K562 (cell line): ENCODE results near the gene CDNF. TPM values are rescaled to one million over a fixed set of nuclear protein-coding genes. Genes with fewer than 3 reads are reported as not detected.

Experiments used
- BACH1 ChIP-seq: fragments of 200-800 bp; sonication (Bioruptor generic); IDR thresholded peaks from 2 replicates; pipeline ENCODE4 v1.6.1; 2016; ENCODE audit warnings: missing genetic modification characterization, missing compliant biosample characterization
- CBFB ChIP-seq: sonication (generic); formaldehyde crosslinking; IDR thresholded peaks from 2 replicates; pipeline ENCODE4 v1.4.0; 2020; ENCODE audit warnings: mild to moderate bottlenecking, missing genetic modification reagents
- CSDE1 ChIP-seq, 2 experiments: fragments of 450-650 bp; IDR thresholded peaks; 2 replicates each; pipeline ENCODE4 v1.6.1; 2016; ENCODE audit warnings: mild to moderate bottlenecking in 1 of 2
- HNRNPK ChIP-seq: fragments of 200-400 bp; formaldehyde crosslinking; IDR thresholded peaks from one replicate; pipeline ENCODE4 v1.6.1; 2018; ENCODE audit warnings: mild to moderate bottlenecking, low read depth, low read length; ENCODE audit not compliant: poor library complexity, severe bottlenecking
- KLF6 ChIP-seq: fragments of 250-450 bp; sonication (Bioruptor Pico); IDR thresholded peaks from 2 replicates; pipeline ENCODE4 v1.4.0; 2020; ENCODE audit warnings: mild to moderate bottlenecking, moderate library complexity, borderline replicate concordance
- MXD1 ChIP-seq: fragments of 250-450 bp; sonication (Bioruptor Pico); IDR thresholded peaks from 2 replicates; pipeline ENCODE4 v1.8.0; 2021; ENCODE audit warnings: borderline replicate concordance, mild to moderate bottlenecking, moderate library complexity; ENCODE audit not compliant: poor library complexity, severe bottlenecking
- NFRKB ChIP-seq: fragments of 450-650 bp; IDR thresholded peaks from 2 replicates; pipeline ENCODE4 v1.6.1; 2016; ENCODE audit warnings: low read depth
- PBX2 ChIP-seq, 2 experiments: IDR thresholded peaks in 1 of 2; conservative IDR thresholded peaks in 1 of 2; 2 replicates each; pipeline ENCODE4 v1.6.1; 2016; ENCODE audit warnings: low read depth in 2 of 2, mild to moderate bottlenecking in 1 of 2, missing compliant biosample characterization in 1 of 2, missing genetic modification characterization in 1 of 2, moderate library complexity in 1 of 2
- POLR3G ChIP-seq: IDR thresholded peaks from 2 replicates; pipeline ENCODE4 v1.6.1; 2011; ENCODE audit not compliant: insufficient read length, insufficient replicate concordance; ENCODE audit errors: extremely low read depth
- SIN3A ChIP-seq, 2 experiments: fragments of 150-350 bp in 1 of 2; IDR thresholded peaks; 2 replicates each; pipeline ENCODE4 v1.6.1; 2011 to 2016; ENCODE audit warnings: borderline replicate concordance in 2 of 2, low read depth in 2 of 2, low read length in 2 of 2, mild to moderate bottlenecking in 2 of 2, moderate library complexity in 2 of 2; ENCODE audit not compliant: control insufficient read depth in 1 of 2
- ZC3H11A ChIP-seq: IDR thresholded peaks from 2 replicates; pipeline ENCODE4 v1.6.1; 2012; ENCODE audit warnings: low read depth, low read length, improper control_type of control experiment
- ZNF165 ChIP-seq: fragments of 250-450 bp; sonication (Bioruptor Pico); IDR thresholded peaks from 2 replicates; pipeline ENCODE4 v1.4.0; 2020; ENCODE audit warnings: borderline replicate concordance
- ZNF23 ChIP-seq: fragments of 250-450 bp; sonication (Bioruptor Pico); IDR thresholded peaks from 2 replicates; pipeline ENCODE4 v1.4.0; 2020; ENCODE audit warnings: mild to moderate bottlenecking
- ZNF785 ChIP-seq: fragments of 250-450 bp; sonication (Bioruptor Pico); IDR thresholded peaks from 2 replicates; pipeline ENCODE4 v1.4.0; 2020; ENCODE audit warnings: mild to moderate bottlenecking
- polyA plus RNA-seq, 8 experiments: library from polyadenylated mRNA; depleted of rRNA in 4 of 8; stranded (reverse) in 5 of 8; unstranded in 3 of 8; fragments of >200 nt; fragmentation: Nextera tagmentation in 2 of 8; fragmentation: Illumina TruSeq in 1 of 8; extraction: Ambion mirVana in 2 of 8; extraction: Trizol in 1 of 8; gene quantifications; 2 replicates each; pipeline versions ENCODE4 v1.2.1 to v1.2.3, GENCODE V29; 2011 to 2014; ENCODE audit warnings: inconsistent platforms in 1 of 8, missing spikeins in 1 of 8
- total RNA-seq, 7 experiments: library from RNA; depleted of rRNA in 6 of 7; stranded (reverse); fragments of >200 nt in 6 of 7; fragmentation: Illumina TruSeq in 2 of 7; extraction: Trizol in 2 of 7; gene quantifications; 2 replicates each; pipeline versions ENCODE4 v1.2.1 to v1.2.3, GENCODE V29; 2011 to 2021; ENCODE audit warnings: low replicate concordance in 1 of 7
- TF ChIP-seq, protein P1 (sequence below): conservative IDR thresholded peaks from 2 replicates; pipeline ENCODE4 v1.6.1; 2011; ENCODE audit warnings: low read depth, mild to moderate bottlenecking, low read length; ENCODE audit not compliant: control insufficient read depth
- TF ChIP-seq, protein P2 (sequence below): fragments of 250-450 bp; sonication (Bioruptor Pico); IDR thresholded peaks from 2 replicates; pipeline ENCODE4 v1.4.0; 2020; ENCODE audit warnings: mild to moderate bottlenecking, moderate library complexity, borderline replicate concordance

The CDNF gene
- total and polyA plus RNA-seq, 9 of the 15 experiments (the other 6 are each of a cell fraction or from before 2014, with no cell fraction given): 0.18 to 1.6 (median 0.61) TPM

- no peak for TF ChIP-seq CSDE1 (IDR thresholded peaks at IDR 0.05)
- no peak for TF ChIP-seq PBX2 (CRISPR knock-in tag; IDR thresholded peaks at IDR 0.05; ENCODE audit: low read depth)
- no peak; the same call in 1 of the 2 replicates for TF ChIP-seq PBX2 (tag; conservative IDR thresholded peaks at IDR 0.05; ENCODE audit: low read depth)
- TF ChIP-seq SIN3A (IDR thresholded peaks at IDR 0.05; ENCODE audit: borderline replicate concordance in 2 of 2, control insufficient read depth in 1 of 2, low read depth in 2 of 2, low read length in 2 of 2): peak; percentile 80 to 81; a peak in 2 of 4 replicates
- no peak for TF ChIP-seq ZNF165 (CRISPR knock-in tag)
- no peak for TF ChIP-seq ZNF23 (CRISPR knock-in tag)
- TF ChIP-seq HNRNPK: no peak
- no peak for TF ChIP-seq MXD1
- peak; percentile 44; the same call in 1 of the 2 replicates for TF ChIP-seq KLF6
- peak; percentile 22; the same call in 1 of the 2 replicates for TF ChIP-seq NFRKB
- TF ChIP-seq, protein P1, sequence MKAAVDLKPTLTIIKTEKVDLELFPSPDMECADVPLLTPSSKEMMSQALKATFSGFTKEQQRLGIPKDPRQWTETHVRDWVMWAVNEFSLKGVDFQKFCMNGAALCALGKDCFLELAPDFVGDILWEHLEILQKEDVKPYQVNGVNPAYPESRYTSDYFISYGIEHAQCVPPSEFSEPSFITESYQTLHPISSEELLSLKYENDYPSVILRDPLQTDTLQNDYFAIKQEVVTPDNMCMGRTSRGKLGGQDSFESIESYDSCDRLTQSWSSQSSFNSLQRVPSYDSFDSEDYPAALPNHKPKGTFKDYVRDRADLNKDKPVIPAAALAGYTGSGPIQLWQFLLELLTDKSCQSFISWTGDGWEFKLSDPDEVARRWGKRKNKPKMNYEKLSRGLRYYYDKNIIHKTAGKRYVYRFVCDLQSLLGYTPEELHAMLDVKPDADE: peak; percentile 58; the same call in 1 of the 2 replicates
- no peak for TF ChIP-seq ZC3H11A
- no peak for TF ChIP-seq ZNF785
- TF ChIP-seq BACH1 (tag): no peak
- TF ChIP-seq, protein P2, sequence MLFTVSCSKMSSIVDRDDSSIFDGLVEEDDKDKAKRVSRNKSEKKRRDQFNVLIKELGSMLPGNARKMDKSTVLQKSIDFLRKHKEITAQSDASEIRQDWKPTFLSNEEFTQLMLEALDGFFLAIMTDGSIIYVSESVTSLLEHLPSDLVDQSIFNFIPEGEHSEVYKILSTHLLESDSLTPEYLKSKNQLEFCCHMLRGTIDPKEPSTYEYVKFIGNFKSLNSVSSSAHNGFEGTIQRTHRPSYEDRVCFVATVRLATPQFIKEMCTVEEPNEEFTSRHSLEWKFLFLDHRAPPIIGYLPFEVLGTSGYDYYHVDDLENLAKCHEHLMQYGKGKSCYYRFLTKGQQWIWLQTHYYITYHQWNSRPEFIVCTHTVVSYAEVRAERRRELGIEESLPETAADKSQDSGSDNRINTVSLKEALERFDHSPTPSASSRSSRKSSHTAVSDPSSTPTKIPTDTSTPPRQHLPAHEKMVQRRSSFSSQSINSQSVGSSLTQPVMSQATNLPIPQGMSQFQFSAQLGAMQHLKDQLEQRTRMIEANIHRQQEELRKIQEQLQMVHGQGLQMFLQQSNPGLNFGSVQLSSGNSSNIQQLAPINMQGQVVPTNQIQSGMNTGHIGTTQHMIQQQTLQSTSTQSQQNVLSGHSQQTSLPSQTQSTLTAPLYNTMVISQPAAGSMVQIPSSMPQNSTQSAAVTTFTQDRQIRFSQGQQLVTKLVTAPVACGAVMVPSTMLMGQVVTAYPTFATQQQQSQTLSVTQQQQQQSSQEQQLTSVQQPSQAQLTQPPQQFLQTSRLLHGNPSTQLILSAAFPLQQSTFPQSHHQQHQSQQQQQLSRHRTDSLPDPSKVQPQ (CRISPR knock-in tag): no peak
- TF ChIP-seq CBFB: no peak
- no peak for TF ChIP-seq POLR3G
Observed at GRCh38 chr10:14837757-14838581, at the start of gene CDNF, which contains the start of the genes HSPA14 and MSANTD7 (continued).
